Panc1 (cell line): ENCODE data around the gene UCHL5. TPM values are rescaled to one million over a fixed set of nuclear protein-coding genes. Genes with fewer than 3 reads are reported as not detected.

Source experiments
- ATAC-seq: fragments of 200-7000 bp; cut with Tn5 transposase; 2 replicates; pipeline ENCODE4 v1.9.1; 2020; ENCODE audit warnings: mild to moderate bottlenecking, moderate library complexity
- BruUV-seq: library from RNA; stranded (reverse); fragments of 400-500 nt; replicated peaks from 2 replicates; lab custom pipeline; 2021; lab: Mats Ljungman, UMichigan
- CTCF ChIA-PET: fragments of 300-600 bp; sonication (Branson Sonifier 250); formaldehyde crosslinking; loops from one replicate; lab custom pipeline; 2022; ENCODE audit warnings: antibody characterized with exemption; lab: Charles Lee
- POLR2A ChIA-PET: fragments of 300-600 bp; sonication (Branson Sonifier 250); formaldehyde crosslinking; loops from one replicate; lab custom pipeline; 2022; ENCODE audit warnings: antibody characterized with exemption; lab: Charles Lee
- DNase-seq: peaks from one replicate; pipeline ENCODE4 v3.0.0-alpha.2; 2010; ENCODE audit warnings: low read depth, low spot score
- H3K27ac ChIP-seq: 2 replicates; pipeline ENCODE4 v1.5.1; 2011; ENCODE audit warnings: mild to moderate bottlenecking, low read length, inconsistent platforms
- H3K27me3 ChIP-seq: fragments of 200-500 bp; sonication (Bioruptor generic); 2 replicates; pipeline ENCODE4 v1.6.0; 2014; ENCODE audit warnings: low read length, inconsistent platforms; ENCODE audit not compliant: control insufficient read depth, insufficient read depth
- H3K36me3 ChIP-seq: fragments of 200-500 bp; sonication (Bioruptor generic); 2 replicates; pipeline ENCODE4 v1.5.1; 2014; ENCODE audit warnings: inconsistent platforms, mild to moderate bottlenecking, low read length, moderate library complexity; ENCODE audit not compliant: control insufficient read depth, insufficient read depth
- H3K4me1 ChIP-seq: 2 replicates; pipeline ENCODE4 v1.5.1; 2011; ENCODE audit warnings: inconsistent platforms, mild to moderate bottlenecking, low read length, moderate library complexity; ENCODE audit not compliant: control insufficient read depth, insufficient read depth
- H3K4me3 ChIP-seq, 2 experiments: 2 replicates each; pipeline ENCODE4 v1.5.1; 2011 to 2012; ENCODE audit warnings: low read depth in 2 of 2, low read length in 2 of 2, mild to moderate bottlenecking in 2 of 2, inconsistent platforms in 1 of 2, moderate library complexity in 1 of 2
- H3K9me3 ChIP-seq: fragments of 200-500 bp; sonication (Bioruptor generic); 2 replicates; pipeline ENCODE4 v1.5.1; 2014; ENCODE audit warnings: low read depth, mild to moderate bottlenecking, inconsistent platforms, low read length, moderate library complexity; ENCODE audit not compliant: control insufficient read depth, insufficient read depth
- POLR2AphosphoS5 ChIP-seq: IDR thresholded peaks from 2 replicates; pipeline ENCODE4 v1.6.1; 2012; ENCODE audit warnings: mild to moderate bottlenecking, low read depth, low read length, moderate library complexity
- SIN3A ChIP-seq: IDR thresholded peaks from 2 replicates; pipeline ENCODE4 v1.6.1; 2012; ENCODE audit warnings: low read depth, mild to moderate bottlenecking, low read length, moderate library complexity, borderline replicate concordance; ENCODE audit not compliant: insufficient read depth
- TCF7L2 ChIP-seq: IDR thresholded peaks from 2 replicates; pipeline ENCODE4 v1.6.1; 2011; ENCODE audit warnings: mild to moderate bottlenecking, low read depth, low read length, inconsistent platforms
- in situ Hi-C: cut with HindIII; loops from 2 replicates; pipeline ENCODE4 v1.10.0; 2016; ENCODE audit warnings: low sequenced_read_pairs, low pct_unique_long_range_greater_than_20kb
- intact Hi-C: fragments of 100-400 bp; cut with micrococcal nuclease; formaldehyde crosslinking; loops from one replicate; pipeline ENCODE4 v1.10.0; 2022; ENCODE audit not compliant: unreplicated experiment
- total RNA-seq: library from RNA; stranded (reverse); gene quantifications from one replicate; pipeline ENCODE4 v1.2.1, GENCODE V29; 2021; ENCODE audit not compliant: unreplicated experiment
- TF ChIP-seq, protein P1 (sequence below): fragments of 450-650 bp; IDR thresholded peaks from 2 replicates; pipeline ENCODE4 v1.5.1; 2017; ENCODE audit warnings: mild to moderate bottlenecking
- TF ChIP-seq, protein P2 (sequence below), 2 experiments: IDR thresholded peaks; 2 replicates each; pipeline ENCODE4 v1.6.1; 2011 to 2012; ENCODE audit warnings: low read depth in 2 of 2, control low read depth in 1 of 2, low read length in 1 of 2, mild to moderate bottlenecking in 1 of 2, moderate library complexity in 1 of 2; ENCODE audit not compliant: insufficient read depth in 1 of 2

The UCHL5 gene
- total RNA-seq, 1 experiment from 2014 or later, result 42.6 TPM

DNA sequence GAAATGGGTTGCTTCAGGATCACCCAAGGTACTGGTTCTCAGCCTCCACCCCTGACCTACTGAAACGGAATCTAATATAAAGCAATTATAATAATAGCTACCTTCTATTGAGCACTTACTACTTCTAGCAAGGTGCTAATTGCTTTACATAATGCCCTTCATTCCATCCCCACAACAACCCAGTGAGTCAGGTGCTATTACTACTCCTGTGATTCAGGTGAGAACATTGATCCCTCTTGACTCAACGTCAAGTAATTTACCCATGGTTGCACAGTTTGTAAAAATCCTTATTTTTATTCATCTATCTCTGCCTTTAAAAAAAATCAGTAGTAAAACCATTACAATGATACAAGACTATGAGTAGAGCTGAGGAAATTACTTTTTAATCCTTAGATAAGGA is 85.2 kb downstream of the UCHL5 start:
- POLR2A ChIA-PET, result no interaction called here

GRCh38 chr1:192973202-192973601 is 86.0 kb downstream of the UCHL5 start:
- CTCF ChIA-PET, result no interaction called here
- POLR2A ChIA-PET, result no interaction called here
- Histone ChIP-seq H3K4me1 (no peaks in the 10 kb centered on the region), H3K4me3 (no peak overlapping the region), H3K27me3 (no peaks in the 10 kb centered on the region), H3K9me3 (no peaks in the 10 kb centered on the region), H3K27ac (no peak overlapping the region), H3K36me3 (no peaks in the 10 kb centered on the region)
- in situ Hi-C loops (no loop called here), intact Hi-C loops (no loop called here)
- no TSS peak for BruUV-seq
- TF ChIP-seq SIN3A (no peak), TCF7L2 (no peak), POLR2AphosphoS5 (no peak)
- TF ChIP-seq, protein P1, sequence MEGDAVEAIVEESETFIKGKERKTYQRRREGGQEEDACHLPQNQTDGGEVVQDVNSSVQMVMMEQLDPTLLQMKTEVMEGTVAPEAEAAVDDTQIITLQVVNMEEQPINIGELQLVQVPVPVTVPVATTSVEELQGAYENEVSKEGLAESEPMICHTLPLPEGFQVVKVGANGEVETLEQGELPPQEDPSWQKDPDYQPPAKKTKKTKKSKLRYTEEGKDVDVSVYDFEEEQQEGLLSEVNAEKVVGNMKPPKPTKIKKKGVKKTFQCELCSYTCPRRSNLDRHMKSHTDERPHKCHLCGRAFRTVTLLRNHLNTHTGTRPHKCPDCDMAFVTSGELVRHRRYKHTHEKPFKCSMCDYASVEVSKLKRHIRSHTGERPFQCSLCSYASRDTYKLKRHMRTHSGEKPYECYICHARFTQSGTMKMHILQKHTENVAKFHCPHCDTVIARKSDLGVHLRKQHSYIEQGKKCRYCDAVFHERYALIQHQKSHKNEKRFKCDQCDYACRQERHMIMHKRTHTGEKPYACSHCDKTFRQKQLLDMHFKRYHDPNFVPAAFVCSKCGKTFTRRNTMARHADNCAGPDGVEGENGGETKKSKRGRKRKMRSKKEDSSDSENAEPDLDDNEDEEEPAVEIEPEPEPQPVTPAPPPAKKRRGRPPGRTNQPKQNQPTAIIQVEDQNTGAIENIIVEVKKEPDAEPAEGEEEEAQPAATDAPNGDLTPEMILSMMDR, result no peak
- TF ChIP-seq, protein P2, sequence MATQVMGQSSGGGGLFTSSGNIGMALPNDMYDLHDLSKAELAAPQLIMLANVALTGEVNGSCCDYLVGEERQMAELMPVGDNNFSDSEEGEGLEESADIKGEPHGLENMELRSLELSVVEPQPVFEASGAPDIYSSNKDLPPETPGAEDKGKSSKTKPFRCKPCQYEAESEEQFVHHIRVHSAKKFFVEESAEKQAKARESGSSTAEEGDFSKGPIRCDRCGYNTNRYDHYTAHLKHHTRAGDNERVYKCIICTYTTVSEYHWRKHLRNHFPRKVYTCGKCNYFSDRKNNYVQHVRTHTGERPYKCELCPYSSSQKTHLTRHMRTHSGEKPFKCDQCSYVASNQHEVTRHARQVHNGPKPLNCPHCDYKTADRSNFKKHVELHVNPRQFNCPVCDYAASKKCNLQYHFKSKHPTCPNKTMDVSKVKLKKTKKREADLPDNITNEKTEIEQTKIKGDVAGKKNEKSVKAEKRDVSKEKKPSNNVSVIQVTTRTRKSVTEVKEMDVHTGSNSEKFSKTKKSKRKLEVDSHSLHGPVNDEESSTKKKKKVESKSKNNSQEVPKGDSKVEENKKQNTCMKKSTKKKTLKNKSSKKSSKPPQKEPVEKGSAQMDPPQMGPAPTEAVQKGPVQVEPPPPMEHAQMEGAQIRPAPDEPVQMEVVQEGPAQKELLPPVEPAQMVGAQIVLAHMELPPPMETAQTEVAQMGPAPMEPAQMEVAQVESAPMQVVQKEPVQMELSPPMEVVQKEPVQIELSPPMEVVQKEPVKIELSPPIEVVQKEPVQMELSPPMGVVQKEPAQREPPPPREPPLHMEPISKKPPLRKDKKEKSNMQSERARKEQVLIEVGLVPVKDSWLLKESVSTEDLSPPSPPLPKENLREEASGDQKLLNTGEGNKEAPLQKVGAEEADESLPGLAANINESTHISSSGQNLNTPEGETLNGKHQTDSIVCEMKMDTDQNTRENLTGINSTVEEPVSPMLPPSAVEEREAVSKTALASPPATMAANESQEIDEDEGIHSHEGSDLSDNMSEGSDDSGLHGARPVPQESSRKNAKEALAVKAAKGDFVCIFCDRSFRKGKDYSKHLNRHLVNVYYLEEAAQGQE (IDR thresholded peaks at IDR 0.05; ENCODE audit: insufficient read depth in 1 of 2, low read depth in 2 of 2, low read length in 1 of 2), result no peak
- DNase-seq (no peak), ATAC-seq (no peak)

More for the DNA sequence above, 85.2 kb downstream of the UCHL5 start:
- Histone ChIP-seq H3K4me1 (no peaks in the 10 kb centered on the region), H3K4me3 (no peak overlapping the region), H3K9me3 (no peaks in the 10 kb centered on the region), H3K27me3 (no peaks in the 10 kb centered on the region), H3K36me3 (no peaks in the 10 kb centered on the region), H3K27ac (no peak overlapping the region)
- DNase-seq (no peak), ATAC-seq (no peak)
- TF ChIP-seq TCF7L2, result no peak
- TF ChIP-seq, protein P2 (IDR thresholded peaks at IDR 0.05; ENCODE audit: insufficient read depth in 1 of 2, low read depth in 2 of 2, low read length in 1 of 2), result no peak
- TF ChIP-seq, protein P1, result no peak
- no peak for TF ChIP-seq POLR2AphosphoS5
- no peak for TF ChIP-seq SIN3A
- in situ Hi-C loops, result no loop called here
- CTCF ChIA-PET, result no interaction called here
- intact Hi-C loops, result no loop called here
- no TSS peak for BruUV-seq
